K562 (cell line): ENCODE data around the gene ATP6V1G2. TPM values are rescaled to one million over a fixed set of nuclear protein-coding genes. Genes with fewer than 3 reads are reported as not detected.

Source experiments
- ATAC-seq: fragments of 200-7000 bp; cut with Tn5 transposase; 3 replicates; pipeline ENCODE4 v1.9.1; 2020; ENCODE audit warnings: moderate library complexity
- BruUV-seq: library from RNA; stranded (reverse); fragments of 400-500 nt; replicated peaks from 2 replicates; lab custom pipeline; 2021; lab: Mats Ljungman, UMichigan
- CTCF ChIA-PET: fragments of 300-600 bp; formaldehyde crosslinking; extraction: SDS; loops from one replicate; lab custom pipeline; 2021; ENCODE audit warnings: low intra/inter-chr PET ratio; lab: Yijun Ruan, JAX
- POLR2A ChIA-PET: fragments of 300-600, 350-650 bp; sonication (Branson Sonifier 250); formaldehyde crosslinking; extraction: SDS; loops from one replicate; lab custom pipeline; 2021; ENCODE audit warnings: antibody characterized with exemption, inconsistent platforms; lab: Yijun Ruan, JAX
- DNase-seq, 4 experiments: peaks; one replicate each; pipeline versions ENCODE4 v3.0.0 to v3.0.0-alpha.2; 2011 to 2018; ENCODE audit warnings: low spot score in 3 of 4, mixed read lengths in 3 of 4; ENCODE audit errors: extremely low read depth in 1 of 4
- FAIRE-seq: peaks from 2 replicates; lab custom pipeline; 2011; peaks lifted over from hg19 to GRCh38; lab: Jason Lieb, UNC
- H2AFZ ChIP-seq: 2 replicates; pipeline ENCODE4 v1.6.0; 2011; ENCODE audit warnings: low read depth, low read length, control low read depth, inconsistent platforms
- H3K27ac ChIP-seq: fragments of 200-600 bp; 3 replicates; pipeline ENCODE4 v1.8.0; 2011; ENCODE audit warnings: low read depth, mild to moderate bottlenecking, control low read depth, inconsistent platforms, low read length, moderate library complexity, mixed read lengths; ENCODE audit errors: extremely low read depth
- H3K27me3 ChIP-seq, 2 experiments: fragments of 300-600 bp in 1 of 2; 2 replicates in 1 of 2; 3 replicates in 1 of 2; pipeline versions ENCODE4 v1.6.0 to v1.8.0; 2011; ENCODE audit warnings: inconsistent platforms in 2 of 2, low read length in 2 of 2, mild to moderate bottlenecking in 1 of 2, mixed read lengths in 1 of 2, moderate library complexity in 1 of 2; ENCODE audit not compliant: control insufficient read depth in 2 of 2, insufficient read depth in 2 of 2
- H3K36me3 ChIP-seq: fragments of 300-600 bp; 3 replicates; pipeline ENCODE4 v1.8.0; 2011; ENCODE audit warnings: mild to moderate bottlenecking, low read length, inconsistent platforms; ENCODE audit not compliant: control insufficient read depth, insufficient read depth
- H3K4me1 ChIP-seq, 2 experiments: fragments of 200-600 bp in 1 of 2; replicated peaks in 1 of 2; 2 replicates in 1 of 2; 3 replicates in 1 of 2; pipeline versions ENCODE4 v1.5.1 to v1.8.0; 2011; ENCODE audit warnings: inconsistent platforms in 2 of 2, low read length in 2 of 2, mild to moderate bottlenecking in 1 of 2, mixed read lengths in 1 of 2, moderate library complexity in 1 of 2; ENCODE audit not compliant: control insufficient read depth in 2 of 2, insufficient read depth in 2 of 2
- H3K4me2 ChIP-seq: 2 replicates; pipeline ENCODE4 v1.6.1; 2011; ENCODE audit warnings: low read length, control low read depth, inconsistent platforms, mixed read lengths; ENCODE audit not compliant: insufficient read depth
- H3K4me3 ChIP-seq: fragments of 200-600 bp; sonication (generic), shearing (Covaris generic); 2 replicates; pipeline ENCODE4 v1.5.1; 2016; ENCODE audit warnings: control low read depth, inconsistent platforms
- H3K79me2 ChIP-seq: fragments of 200-600 bp; 3 replicates; pipeline ENCODE4 v1.8.0; 2011; ENCODE audit warnings: low read length, inconsistent platforms; ENCODE audit not compliant: control insufficient read depth, insufficient read depth
- H3K9ac ChIP-seq, 2 experiments: 2 replicates each; pipeline versions ENCODE4 v1.6.0 to v1.6.1; 2011; ENCODE audit warnings: low read depth in 2 of 2, low read length in 2 of 2, control low read depth in 1 of 2, inconsistent platforms in 1 of 2, mild to moderate bottlenecking in 1 of 2, mixed read lengths in 1 of 2; ENCODE audit not compliant: insufficient read depth in 1 of 2
- H3K9me1 ChIP-seq: one replicate; pipeline ENCODE4 v1.6.0; 2011; ENCODE audit warnings: inconsistent platforms, mild to moderate bottlenecking, low read length, moderate library complexity; ENCODE audit not compliant: control insufficient read depth, insufficient read depth
- H3K9me3 ChIP-seq: replicated peaks from 2 replicates; pipeline ENCODE4 v1.5.1; 2011; ENCODE audit warnings: low read depth, low read length, inconsistent platforms; ENCODE audit not compliant: control insufficient read depth, insufficient read depth
- H4K20me1 ChIP-seq: replicated peaks from 2 replicates; pipeline ENCODE4 v1.6.1; 2011; ENCODE audit warnings: low read length, inconsistent platforms, mixed read lengths; ENCODE audit not compliant: control insufficient read depth, insufficient read depth
- CTBP1 ChIP-seq: fragments of 450-650 bp; IDR thresholded peaks from 2 replicates; pipeline ENCODE4 v1.6.1; 2016; ENCODE audit warnings: borderline replicate concordance
- DPF2 ChIP-seq: fragments of 450-650 bp; IDR thresholded peaks from 2 replicates; pipeline ENCODE4 v1.6.1; 2016
- GATA2 ChIP-seq: sonication (generic); formaldehyde crosslinking; IDR thresholded peaks from 2 replicates; pipeline ENCODE4 v1.4.0; 2020; ENCODE audit warnings: mild to moderate bottlenecking, missing genetic modification reagents
- HBP1 ChIP-seq: fragments of 450-650 bp; formaldehyde crosslinking; IDR thresholded peaks from 2 replicates; pipeline ENCODE4 v1.4.0; 2022; ENCODE audit warnings: missing genetic modification characterization
- HDAC1 ChIP-seq, 2 experiments: fragments of 450-650 bp; IDR thresholded peaks; 2 replicates each; pipeline ENCODE4 v1.6.1; 2016 to 2017; ENCODE audit warnings: inconsistent platforms in 1 of 2, mild to moderate bottlenecking in 1 of 2, moderate library complexity in 1 of 2
- IRF2 ChIP-seq: sonication (generic); formaldehyde crosslinking; IDR thresholded peaks from 2 replicates; pipeline ENCODE4 v1.8.1; 2022; ENCODE audit warnings: mild to moderate bottlenecking, missing genetic modification reagents
- KDM1A ChIP-seq, 2 experiments: fragments of 450-650 bp; IDR thresholded peaks; 2 replicates each; pipeline ENCODE4 v1.6.1; 2016; ENCODE audit warnings: mild to moderate bottlenecking in 2 of 2
- L3MBTL2 ChIP-seq: fragments of 450-650 bp; IDR thresholded peaks from 2 replicates; pipeline ENCODE4 v1.6.1; 2016; ENCODE audit warnings: mild to moderate bottlenecking, moderate library complexity
- LCOR ChIP-seq: sonication (generic); formaldehyde crosslinking; IDR thresholded peaks from 2 replicates; pipeline ENCODE4 v1.8.0; 2022; ENCODE audit warnings: mild to moderate bottlenecking, missing genetic modification reagents
- THAP12 ChIP-seq: fragments of 250-450 bp; sonication (Bioruptor Pico); IDR thresholded peaks from 2 replicates; pipeline ENCODE4 v1.9.0; 2021; ENCODE audit warnings: mild to moderate bottlenecking, inconsistent platforms
- ZNF133 ChIP-seq: fragments of 250-450 bp; sonication (Bioruptor Pico); IDR thresholded peaks from 2 replicates; pipeline ENCODE4 v1.4.0; 2020; ENCODE audit warnings: mild to moderate bottlenecking
- ZNF24 ChIP-seq: fragments of 450-650 bp; IDR thresholded peaks from 2 replicates; pipeline ENCODE4 v1.6.1; 2016
- ZNF512 ChIP-seq: IDR thresholded peaks from 2 replicates; pipeline ENCODE4 v1.6.1; 2016; ENCODE audit warnings: missing genetic modification characterization, missing compliant biosample characterization
- ZNF764 ChIP-seq: fragments of 250-450 bp; sonication (Bioruptor Pico); IDR thresholded peaks from 2 replicates; pipeline ENCODE4 v1.4.0; 2020; ENCODE audit warnings: low read depth, mild to moderate bottlenecking, moderate library complexity
- WGBS: fragments of 100-300 bp; shearing (Covaris generic); methylation state at CpG from one replicate; pipeline ENCODE4 v1.1.6; 2016; ENCODE audit warnings: low coverage, mixed read lengths; ENCODE audit not compliant: insufficient coverage; ENCODE audit errors: missing lambda C conversion rate; 5-methylcytosine and 5-hydroxymethylcytosine counted together
- in situ Hi-C: fragments of 300-500 bp; cut with MboI; formaldehyde crosslinking; loops from 4 replicates; pipeline ENCODE4 v1.15.0; 2018; ENCODE audit warnings: inconsistent platforms, mixed read lengths
- intact Hi-C: fragments of 100-400 bp; cut with micrococcal nuclease; formaldehyde crosslinking; loops from 2 replicates; pipeline ENCODE4 v1.14.2; 2022
- polyA plus RNA-seq, 8 experiments: library from polyadenylated mRNA; depleted of rRNA in 4 of 8; stranded (reverse) in 5 of 8; unstranded in 3 of 8; fragments of >200 nt; fragmentation: Nextera tagmentation in 2 of 8; fragmentation: Illumina TruSeq in 1 of 8; extraction: Ambion mirVana in 2 of 8; extraction: Trizol in 1 of 8; gene quantifications; 2 replicates each; pipeline versions ENCODE4 v1.2.1 to v1.2.3, GENCODE V29; 2011 to 2014; ENCODE audit warnings: inconsistent platforms in 1 of 8, missing spikeins in 1 of 8
- total RNA-seq, 7 experiments: library from RNA; depleted of rRNA in 6 of 7; stranded (reverse); fragments of >200 nt in 6 of 7; fragmentation: Illumina TruSeq in 2 of 7; extraction: Trizol in 2 of 7; gene quantifications; 2 replicates each; pipeline versions ENCODE4 v1.2.1 to v1.2.3, GENCODE V29; 2011 to 2021; ENCODE audit warnings: low replicate concordance in 1 of 7

ATP6V1G2 gene
- total and polyA plus RNA-seq, 9 of the 15 experiments (the other 6 are each of a cell fraction or from before 2014, with no cell fraction given), result 0.14 to 1.5 (median 0.33) TPM

GRCh38 chr6:31575952-31576685 is 29.7 kb upstream of the ATP6V1G2 start:
- ChIA-PET POLR2A (interaction anchor here (0.6 to 1.4 kb wide), 7 partner anchors 8 to 50 kb away, joined by 3 to 9 read pairs (median 3); no protein-coding TSS in a partner anchor), CTCF (no interaction called here)
- in situ Hi-C loops, result no loop called here
- no peak for TF ChIP-seq ZNF133 (CRISPR knock-in tag)
- no peak for TF ChIP-seq ZNF764 (CRISPR knock-in tag)
- no peak for TF ChIP-seq LCOR
- TF ChIP-seq HBP1 (CRISPR knock-in tag), result peak; percentile 79; the same call in 1 of the 2 replicates
- 0 out of 4 replicates have a peak, but pooled peaks of 1 of the 2 experiments have one; percentile 54 for TF ChIP-seq HDAC1 (IDR thresholded peaks at IDR 0.05)
- TF ChIP-seq ZNF512, result peak; percentile 49; the same call in 1 of the 2 replicates
- TF ChIP-seq GATA2 (CRISPR knock-in tag), result peak; percentile 60; the same call in 1 of the 2 replicates
- no peak for TF ChIP-seq THAP12 (CRISPR knock-in tag)
- TF ChIP-seq CTBP1, result peak; percentile 57; the same call in 1 of the 2 replicates
- TF ChIP-seq L3MBTL2, result 0 out of 2 replicates have a peak, but pooled peaks have one; percentile 7
- TF ChIP-seq IRF2 (CRISPR knock-in tag), result no peak
- TF ChIP-seq DPF2, result 0 out of 2 replicates have a peak, but pooled peaks have one; percentile 13
- peak; percentile 85 for TF ChIP-seq ZNF24
- peak; percentile 45 to 48; a peak in 2 of 4 replicates for TF ChIP-seq KDM1A (IDR thresholded peaks at IDR 0.05)
- H3K9ac ChIP-seq, result no peak overlapping the region
- no peaks in the 10 kb centered on the region for H3K27me3 ChIP-seq
- WGBS, result 28% methylated on average over 8 of the region's 8 CpGs
- FAIRE-seq (no peak), ATAC-seq (no peak), DNase-seq (no peak)
- intact Hi-C loops, result no loop called here
- H3K9me3 ChIP-seq, result no peaks in the 10 kb centered on the region
- H3K79me2 ChIP-seq, result no peaks in the 10 kb centered on the region
- peaks cover 0 to 27% of the 10 kb centered on the region in 2 experiments; a peak in 2 of 5 replicates for H3K4me1 ChIP-seq
- H2AFZ ChIP-seq, result no peak overlapping the region
- H3K36me3 ChIP-seq, result no peaks in the 10 kb centered on the region
- no peak overlapping the region for H3K4me3 ChIP-seq
- no TSS peak for BruUV-seq
- no peak overlapping the region for H3K27ac ChIP-seq
- H3K9me1 ChIP-seq, result no peaks in the 10 kb centered on the region
- H3K4me2 ChIP-seq, result no peak overlapping the region; the same call in 1 of the 2 replicates
- no peaks in the 10 kb centered on the region for H4K20me1 ChIP-seq
